Smooth muscle cell (in vitro differentiated cells): Measurements from ENCODE around the gene NF1. TPM values are rescaled to one million over a fixed set of nuclear protein-coding genes. Genes with fewer than 3 reads are reported as not detected.

Experiments
- DNase-seq: peaks from one replicate; lab custom pipeline; 2025; ENCODE audit not compliant: unreplicated experiment; lab: John Stamatoyannopoulos, UW
- H2AFZ ChIP-seq: fragments of 200-600 bp; sonication (generic); 2 replicates; pipeline ENCODE4 v1.6.0; 2016; ENCODE audit warnings: antibody characterized with exemption, low read depth, mild to moderate bottlenecking
- H3F3A ChIP-seq: fragments of 200-600 bp; sonication (generic); 2 replicates; pipeline ENCODE4 v1.6.0; 2017; ENCODE audit warnings: antibody characterized with exemption, low read depth
- H3K27ac ChIP-seq: fragments of 200-600 bp; sonication (generic); 2 replicates; pipeline ENCODE4 v1.5.1; 2016; ENCODE audit warnings: low read depth, mild to moderate bottlenecking
- H3K27me3 ChIP-seq: fragments of 200-600 bp; sonication (generic); 2 replicates; pipeline ENCODE4 v1.6.1; 2016; ENCODE audit warnings: low read depth, mild to moderate bottlenecking
- H3K36me3 ChIP-seq: fragments of 200-600 bp; sonication (generic); 2 replicates; pipeline ENCODE4 v1.5.1; 2016; ENCODE audit warnings: low read depth
- H3K4me1 ChIP-seq: fragments of 200-600 bp; sonication (generic); 2 replicates; pipeline ENCODE4 v1.5.1; 2016; ENCODE audit warnings: low read depth
- H3K4me2 ChIP-seq: fragments of 200-600 bp; sonication (generic); 2 replicates; pipeline ENCODE4 v1.6.0; 2016; ENCODE audit warnings: mild to moderate bottlenecking
- H3K4me3 ChIP-seq: fragments of 200-600 bp; sonication (generic); 2 replicates; pipeline ENCODE4 v1.5.1; 2016; ENCODE audit warnings: mild to moderate bottlenecking
- H3K79me2 ChIP-seq: fragments of 200-600 bp; sonication (generic); 2 replicates; pipeline ENCODE4 v1.6.0; 2016; ENCODE audit warnings: low read depth, mild to moderate bottlenecking
- H3K9ac ChIP-seq: fragments of 200-600 bp; sonication (generic); 2 replicates; pipeline ENCODE4 v1.6.0; 2016; ENCODE audit warnings: low read depth
- H3K9me3 ChIP-seq: fragments of 200-600 bp; sonication (generic); replicated peaks from 2 replicates; pipeline ENCODE4 v1.5.1; 2016; ENCODE audit warnings: low read depth
- H4K20me1 ChIP-seq: fragments of 200-600 bp; sonication (generic); 2 replicates; pipeline ENCODE4 v1.6.0; 2016; ENCODE audit warnings: low read depth
- CTCF ChIP-seq: fragments of 200-600 bp; sonication (generic); IDR thresholded peaks from 2 replicates; pipeline ENCODE4 v1.5.1; 2017; ENCODE audit warnings: borderline replicate concordance, mild to moderate bottlenecking, antibody characterized with exemption; ENCODE audit not compliant: insufficient read depth, poor library complexity, severe bottlenecking
- WGBS: methylation state at CpG from one replicate; pipeline ENCODE4 v1.1.7; 2016; ENCODE audit warnings: low lambda C conversion rate; 5-methylcytosine and 5-hydroxymethylcytosine counted together
- polyA plus RNA-seq: library from polyadenylated mRNA; unstranded; fragments of >200 nt; fragmentation: Nextera tagmentation; extraction: Ambion mirVana; gene quantifications from 2 replicates; pipeline ENCODE4 v1.2.1, GENCODE V29; 2016
- total RNA-seq: library from RNA; depleted of rRNA; stranded (reverse); fragments of >200 nt; gene quantifications from 2 replicates; pipeline ENCODE4 v1.2.3, GENCODE V29; 2014

The NF1 gene
- total and polyA plus RNA-seq, 2 experiments from 2014 or later = 7.6 to 74.3 TPM

- Histone ChIP-seq H4K20me1 (peaks cover 100% of the 10 kb centered on the region), H3K27me3 (no peaks in the 10 kb centered on the region), H3K36me3 (no peaks in the 10 kb centered on the region), H3K9ac (no peak overlapping the region), H3K9me3 (no peaks in the 10 kb centered on the region), H3K4me3 (no peak overlapping the region), H3K4me2 (no peak overlapping the region), H3F3A (no peaks in the 10 kb centered on the region), H3K4me1 (no peaks in the 10 kb centered on the region), H2AFZ (no peak overlapping the region), H3K27ac (no peak overlapping the region), H3K79me2 (peaks cover 89% of the 10 kb centered on the region)
- TF ChIP-seq CTCF = no peak
- WGBS = 98% methylated on average over 3 of the region's 3 CpGs
- no peak for DNase-seq
Measured at GRCh38 chr17:31126318-31126717, 31.5 kb downstream of the NF1 start.

GRCh38 chr17:31128241-31128640 lies 33.5 kb downstream of the NF1 start:
- no peak for TF ChIP-seq CTCF
- H4K20me1 ChIP-seq = peaks cover 99% of the 10 kb centered on the region
- 93% methylated on average over 3 of the region's 3 CpGs for WGBS

GRCh38 chr17:31130286-31131224 lies 35.8 kb downstream of the NF1 start:
- H3K4me1 ChIP-seq = no peaks in the 10 kb centered on the region
- 89% methylated on average over 15 of the region's 15 CpGs for WGBS
- no peak for TF ChIP-seq CTCF

More at GRCh38 chr17:31128241-31128640, 33.5 kb downstream of the NF1 start:
- no peaks in the 10 kb centered on the region for H3K9me3 ChIP-seq
- no peak overlapping the region for H3K4me3 ChIP-seq
- DNase-seq = no peak
- no peaks in the 10 kb centered on the region for H3K27me3 ChIP-seq
- no peak overlapping the region for H2AFZ ChIP-seq
- no peak overlapping the region for H3K4me2 ChIP-seq
- H3K9ac ChIP-seq = no peak overlapping the region
- H3F3A ChIP-seq = no peaks in the 10 kb centered on the region
- H3K4me1 ChIP-seq = no peaks in the 10 kb centered on the region
- H3K36me3 ChIP-seq = no peaks in the 10 kb centered on the region
- no peak overlapping the region for H3K27ac ChIP-seq
- peaks cover 83% of the 10 kb centered on the region for H3K79me2 ChIP-seq

More at GRCh38 chr17:31130286-31131224, 35.8 kb downstream of the NF1 start:
- Histone ChIP-seq H3K79me2 (peaks cover 78% of the 10 kb centered on the region), H3K27me3 (no peaks in the 10 kb centered on the region), H3K4me3 (no peak overlapping the region), H3K36me3 (no peaks in the 10 kb centered on the region), H2AFZ (no peak overlapping the region), H3F3A (no peaks in the 10 kb centered on the region), H3K4me2 (no peak overlapping the region), H4K20me1 (peaks cover 98% of the 10 kb centered on the region), H3K9me3 (no peaks in the 10 kb centered on the region), H3K9ac (no peak overlapping the region), H3K27ac (no peak overlapping the region)
- no peak for DNase-seq
